ENCODE results near the gene CACNA2D2.

DNA sequence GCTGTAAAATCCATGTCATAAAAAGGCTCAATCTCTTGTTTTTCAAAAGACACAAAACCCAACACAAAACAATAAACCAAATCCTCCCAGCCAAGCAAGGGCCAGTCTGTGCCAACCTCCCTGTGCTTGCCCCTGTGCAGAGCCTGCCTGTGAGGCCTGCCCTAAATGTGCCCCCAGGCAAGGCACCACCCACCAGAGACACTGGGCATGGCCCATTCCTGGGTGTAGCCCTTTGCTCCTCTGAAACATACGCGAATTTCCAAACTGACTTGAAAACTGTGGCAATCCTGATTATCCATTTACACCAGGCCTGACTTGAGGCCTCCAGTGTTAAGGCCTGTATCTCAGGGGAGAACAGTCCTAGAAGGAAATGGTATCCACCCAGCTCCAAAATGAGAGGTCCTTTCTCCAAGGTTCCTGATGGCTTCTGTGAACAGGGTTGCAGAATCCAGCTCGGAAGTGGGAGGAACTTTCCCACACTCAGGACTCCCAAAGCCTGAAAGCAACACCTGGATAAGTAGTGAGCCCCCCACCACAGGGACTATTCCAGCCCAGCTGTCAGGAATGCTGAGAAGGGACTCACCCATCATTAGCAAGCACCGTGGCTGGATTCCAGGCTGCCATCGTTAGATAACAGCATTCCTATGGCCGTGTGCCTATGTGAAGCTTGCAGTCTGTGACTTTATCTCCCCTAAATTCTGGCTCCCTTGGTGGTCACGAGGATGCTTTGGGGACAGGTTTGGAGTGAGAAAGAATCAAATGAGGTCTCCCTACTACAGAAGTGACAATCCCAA is 61.8 kb downstream of the CACNA2D2 start:
- TF ChIP-seq, protein P1, sequence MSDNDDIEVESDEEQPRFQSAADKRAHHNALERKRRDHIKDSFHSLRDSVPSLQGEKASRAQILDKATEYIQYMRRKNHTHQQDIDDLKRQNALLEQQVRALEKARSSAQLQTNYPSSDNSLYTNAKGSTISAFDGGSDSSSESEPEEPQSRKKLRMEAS (IDR thresholded peaks at IDR 0.05; ENCODE audit: low read depth), result no peak
- TF ChIP-seq, protein P2, sequence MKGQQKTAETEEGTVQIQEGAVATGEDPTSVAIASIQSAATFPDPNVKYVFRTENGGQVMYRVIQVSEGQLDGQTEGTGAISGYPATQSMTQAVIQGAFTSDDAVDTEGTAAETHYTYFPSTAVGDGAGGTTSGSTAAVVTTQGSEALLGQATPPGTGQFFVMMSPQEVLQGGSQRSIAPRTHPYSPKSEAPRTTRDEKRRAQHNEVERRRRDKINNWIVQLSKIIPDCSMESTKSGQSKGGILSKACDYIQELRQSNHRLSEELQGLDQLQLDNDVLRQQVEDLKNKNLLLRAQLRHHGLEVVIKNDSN (IDR thresholded peaks at IDR 0.05; ENCODE audit: borderline replicate concordance, low read depth), result no peak
- no peak for TF ChIP-seq NFIC (IDR thresholded peaks at IDR 0.05; ENCODE audit: borderline replicate concordance)
- TF ChIP-seq, protein P3, sequence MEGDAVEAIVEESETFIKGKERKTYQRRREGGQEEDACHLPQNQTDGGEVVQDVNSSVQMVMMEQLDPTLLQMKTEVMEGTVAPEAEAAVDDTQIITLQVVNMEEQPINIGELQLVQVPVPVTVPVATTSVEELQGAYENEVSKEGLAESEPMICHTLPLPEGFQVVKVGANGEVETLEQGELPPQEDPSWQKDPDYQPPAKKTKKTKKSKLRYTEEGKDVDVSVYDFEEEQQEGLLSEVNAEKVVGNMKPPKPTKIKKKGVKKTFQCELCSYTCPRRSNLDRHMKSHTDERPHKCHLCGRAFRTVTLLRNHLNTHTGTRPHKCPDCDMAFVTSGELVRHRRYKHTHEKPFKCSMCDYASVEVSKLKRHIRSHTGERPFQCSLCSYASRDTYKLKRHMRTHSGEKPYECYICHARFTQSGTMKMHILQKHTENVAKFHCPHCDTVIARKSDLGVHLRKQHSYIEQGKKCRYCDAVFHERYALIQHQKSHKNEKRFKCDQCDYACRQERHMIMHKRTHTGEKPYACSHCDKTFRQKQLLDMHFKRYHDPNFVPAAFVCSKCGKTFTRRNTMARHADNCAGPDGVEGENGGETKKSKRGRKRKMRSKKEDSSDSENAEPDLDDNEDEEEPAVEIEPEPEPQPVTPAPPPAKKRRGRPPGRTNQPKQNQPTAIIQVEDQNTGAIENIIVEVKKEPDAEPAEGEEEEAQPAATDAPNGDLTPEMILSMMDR (IDR thresholded peaks at IDR 0.05), result no peak
- TF ChIP-seq EP300 (IDR thresholded peaks at IDR 0.05; ENCODE audit: borderline replicate concordance in 1 of 2, low read depth in 1 of 2, low read length in 1 of 2), result no peak
- TF ChIP-seq, protein P4, sequence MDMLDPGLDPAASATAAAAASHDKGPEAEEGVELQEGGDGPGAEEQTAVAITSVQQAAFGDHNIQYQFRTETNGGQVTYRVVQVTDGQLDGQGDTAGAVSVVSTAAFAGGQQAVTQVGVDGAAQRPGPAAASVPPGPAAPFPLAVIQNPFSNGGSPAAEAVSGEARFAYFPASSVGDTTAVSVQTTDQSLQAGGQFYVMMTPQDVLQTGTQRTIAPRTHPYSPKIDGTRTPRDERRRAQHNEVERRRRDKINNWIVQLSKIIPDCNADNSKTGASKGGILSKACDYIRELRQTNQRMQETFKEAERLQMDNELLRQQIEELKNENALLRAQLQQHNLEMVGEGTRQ (IDR thresholded peaks at IDR 0.05; ENCODE audit: borderline replicate concordance, low read depth, low read length), result no peak
- TF ChIP-seq POLR2AphosphoS5 (IDR thresholded peaks at IDR 0.05; ENCODE audit: low read depth, low read length), result no peak
- no peak for TF ChIP-seq EZH2phosphoT487 (IDR thresholded peaks at IDR 0.05; ENCODE audit: borderline replicate concordance, low read depth)
- no peak for TF ChIP-seq TAF1 (IDR thresholded peaks at IDR 0.05; ENCODE audit: borderline replicate concordance, low read depth, low read length)
- TF ChIP-seq RFX5 (IDR thresholded peaks at IDR 0.05; ENCODE audit: low read length), result no peak

Data from SK-N-SH (cell line).